ENCODE results near the gene MRPL4.

DNA sequence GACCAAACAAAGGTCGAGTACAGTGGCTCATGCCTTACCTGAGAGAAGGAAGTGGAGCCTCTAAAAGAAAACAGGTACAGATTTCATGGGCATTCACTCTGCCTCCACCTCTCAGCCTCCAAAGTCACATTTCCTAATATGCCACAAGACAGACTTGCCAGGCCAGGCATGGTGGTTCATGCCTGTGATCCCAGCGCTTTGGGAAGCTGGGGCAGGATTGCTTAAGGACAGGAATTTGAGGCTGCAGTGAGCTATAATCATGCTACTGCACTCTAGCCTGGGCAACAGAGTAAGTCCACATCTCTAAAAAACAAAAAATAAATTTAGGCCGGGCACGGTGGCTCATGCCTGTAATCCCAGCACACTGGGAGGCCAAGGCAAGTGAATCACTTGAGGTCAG, 46.4 kb upstream of the MRPL4 start:
- TF ChIP-seq, protein P1, sequence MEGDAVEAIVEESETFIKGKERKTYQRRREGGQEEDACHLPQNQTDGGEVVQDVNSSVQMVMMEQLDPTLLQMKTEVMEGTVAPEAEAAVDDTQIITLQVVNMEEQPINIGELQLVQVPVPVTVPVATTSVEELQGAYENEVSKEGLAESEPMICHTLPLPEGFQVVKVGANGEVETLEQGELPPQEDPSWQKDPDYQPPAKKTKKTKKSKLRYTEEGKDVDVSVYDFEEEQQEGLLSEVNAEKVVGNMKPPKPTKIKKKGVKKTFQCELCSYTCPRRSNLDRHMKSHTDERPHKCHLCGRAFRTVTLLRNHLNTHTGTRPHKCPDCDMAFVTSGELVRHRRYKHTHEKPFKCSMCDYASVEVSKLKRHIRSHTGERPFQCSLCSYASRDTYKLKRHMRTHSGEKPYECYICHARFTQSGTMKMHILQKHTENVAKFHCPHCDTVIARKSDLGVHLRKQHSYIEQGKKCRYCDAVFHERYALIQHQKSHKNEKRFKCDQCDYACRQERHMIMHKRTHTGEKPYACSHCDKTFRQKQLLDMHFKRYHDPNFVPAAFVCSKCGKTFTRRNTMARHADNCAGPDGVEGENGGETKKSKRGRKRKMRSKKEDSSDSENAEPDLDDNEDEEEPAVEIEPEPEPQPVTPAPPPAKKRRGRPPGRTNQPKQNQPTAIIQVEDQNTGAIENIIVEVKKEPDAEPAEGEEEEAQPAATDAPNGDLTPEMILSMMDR (conservative IDR thresholded peaks at IDR 0.05; ENCODE audit: low read length): no peak
- no peak for TF ChIP-seq EZH2phosphoT487 (IDR thresholded peaks at IDR 0.05; ENCODE audit: borderline replicate concordance)
